Measurements from ENCODE around the gene HEMK1.

Gene HEMK1

GRCh38 chr3:50545781-50546180 lies 23.5 kb upstream of the HEMK1 start:
- DNase-seq (ENCODE audit: low read depth in 2 of 2) = no peak

- DNase-seq (ENCODE audit: low read depth in 2 of 2) = no peak
Observed at GRCh38 chr3:50549226-50549625, 20.1 kb upstream of the HEMK1 start.

- DNase-seq (ENCODE audit: low read depth in 2 of 2) = peak in 1 of 2 donors; percentile 28
Observed at GRCh38 chr3:50550079-50550736, 19.1 kb upstream of the HEMK1 start.

DNA sequence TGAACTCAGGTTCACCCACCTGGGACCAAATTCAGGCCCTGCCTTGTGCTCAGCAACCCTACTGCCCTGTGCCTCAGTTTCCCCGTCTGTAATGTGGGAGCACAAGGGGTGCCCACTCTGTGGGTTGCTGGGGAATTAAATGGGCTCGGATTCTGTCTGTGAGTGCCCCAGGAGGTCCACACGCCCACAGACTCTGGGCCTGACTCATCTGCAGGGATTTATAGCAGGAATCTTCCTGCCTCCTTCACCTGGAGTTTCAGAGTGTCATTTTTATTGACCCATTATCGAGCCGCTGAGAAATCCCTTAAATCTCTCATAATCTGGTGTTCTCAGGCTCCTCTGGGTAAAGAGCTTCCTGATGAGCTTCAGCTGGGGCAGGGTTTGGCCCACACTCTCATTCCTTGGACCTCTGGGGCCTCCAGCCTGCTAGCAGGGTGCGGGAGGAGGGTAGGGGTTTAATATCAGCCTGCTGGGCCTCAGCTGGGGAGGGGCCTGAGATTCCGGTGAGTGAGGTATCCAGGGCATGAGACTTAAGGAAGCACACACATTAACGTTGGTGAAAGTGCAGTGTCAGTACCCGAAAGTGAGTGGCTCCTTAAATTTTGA lies 18.2 kb upstream of the HEMK1 start:
- DNase-seq (ENCODE audit: low read depth in 2 of 2) = no peak

GRCh38 chr3:50551681-50552435 lies 17.5 kb upstream of the HEMK1 start:
- no peak for DNase-seq (ENCODE audit: low read depth in 2 of 2)

DNA sequence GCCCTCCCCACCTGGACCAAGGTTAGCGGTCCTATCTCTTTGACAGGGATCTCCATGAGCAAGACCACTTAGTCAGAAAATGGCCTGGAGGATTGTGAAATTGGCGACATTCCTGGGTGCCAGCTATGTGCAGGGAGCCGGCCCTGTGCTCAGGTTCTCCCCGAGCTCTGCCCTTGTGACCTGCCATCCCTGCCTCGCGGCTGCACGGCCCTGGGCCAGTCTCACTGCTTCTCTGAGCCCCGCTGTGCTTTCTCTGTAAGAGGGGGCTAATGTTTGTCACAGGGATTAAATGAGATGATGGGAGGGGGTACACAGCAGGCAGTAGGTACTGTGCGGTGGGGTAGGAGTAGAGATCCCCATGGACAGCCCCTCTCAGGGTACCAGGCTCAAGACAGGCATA lies 16.7 kb upstream of the HEMK1 start:
- no peak for DNase-seq (ENCODE audit: low read depth in 2 of 2)

DNA sequence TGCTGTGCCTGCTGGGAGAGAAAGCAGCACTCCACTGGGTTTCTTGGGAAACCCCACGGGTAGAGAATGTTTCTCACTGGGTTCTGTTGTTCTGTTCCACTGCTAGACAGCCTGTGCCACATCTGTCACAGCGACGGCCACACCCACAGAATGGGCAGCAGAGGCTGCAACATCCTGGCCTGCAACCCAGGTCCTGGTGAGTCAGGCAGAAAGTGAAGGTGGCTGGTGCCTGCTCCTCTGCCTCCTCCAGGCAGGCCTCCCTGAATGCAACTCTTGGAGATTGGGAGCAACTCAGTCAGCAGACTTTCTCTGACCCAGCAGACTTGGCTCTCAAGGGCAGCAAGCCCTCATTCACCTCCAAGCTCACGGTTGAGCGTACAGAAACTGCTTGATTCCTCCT lies 14.8 kb upstream of the HEMK1 start:
- DNase-seq (ENCODE audit: low read depth in 2 of 2) = no peak

GRCh38 chr3:50557106-50557505 lies 12.2 kb upstream of the HEMK1 start:
- no peak for DNase-seq (ENCODE audit: low read depth in 2 of 2)

- DNase-seq (ENCODE audit: low read depth in 2 of 2) = no peak
Observed at GRCh38 chr3:50557915-50558314, 11.4 kb upstream of the HEMK1 start.

DNA sequence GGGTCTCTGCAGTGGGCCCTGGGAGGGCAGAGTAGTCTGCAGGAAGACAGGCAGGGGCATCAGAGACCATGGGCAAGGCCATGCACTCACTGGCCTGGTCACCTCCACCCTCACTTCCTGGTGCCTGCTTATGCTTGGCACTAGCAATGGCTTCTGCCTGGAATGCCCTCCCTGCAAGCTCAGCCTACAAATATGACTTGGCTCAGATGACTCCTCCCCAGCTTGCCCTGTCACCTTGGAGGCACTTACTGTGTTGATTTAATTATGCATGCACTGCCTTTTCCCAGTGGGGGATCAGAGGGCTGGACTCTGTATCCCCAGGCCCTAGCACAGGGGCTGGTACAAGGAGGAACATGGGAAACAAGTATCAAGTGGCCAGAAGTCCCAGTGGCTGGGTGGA lies 9.6 kb upstream of the HEMK1 start:
- DNase-seq (ENCODE audit: low read depth in 2 of 2) = no peak

- DNase-seq (ENCODE audit: low read depth in 2 of 2) = no peak
Observed at GRCh38 chr3:50562861-50563260, 6.5 kb upstream of the HEMK1 start.

- no peak for DNase-seq (ENCODE audit: low read depth in 2 of 2)
Observed at GRCh38 chr3:50563867-50564266, 5.5 kb upstream of the HEMK1 start.

GRCh38 chr3:50564321-50564720 lies 5.0 kb upstream of the HEMK1 start:
- no peak for DNase-seq (ENCODE audit: low read depth in 2 of 2)

- DNase-seq (ENCODE audit: low read depth in 2 of 2) = no peak
Observed at GRCh38 chr3:50567011-50567385, 2.3 kb upstream of the HEMK1 start.

DNA sequence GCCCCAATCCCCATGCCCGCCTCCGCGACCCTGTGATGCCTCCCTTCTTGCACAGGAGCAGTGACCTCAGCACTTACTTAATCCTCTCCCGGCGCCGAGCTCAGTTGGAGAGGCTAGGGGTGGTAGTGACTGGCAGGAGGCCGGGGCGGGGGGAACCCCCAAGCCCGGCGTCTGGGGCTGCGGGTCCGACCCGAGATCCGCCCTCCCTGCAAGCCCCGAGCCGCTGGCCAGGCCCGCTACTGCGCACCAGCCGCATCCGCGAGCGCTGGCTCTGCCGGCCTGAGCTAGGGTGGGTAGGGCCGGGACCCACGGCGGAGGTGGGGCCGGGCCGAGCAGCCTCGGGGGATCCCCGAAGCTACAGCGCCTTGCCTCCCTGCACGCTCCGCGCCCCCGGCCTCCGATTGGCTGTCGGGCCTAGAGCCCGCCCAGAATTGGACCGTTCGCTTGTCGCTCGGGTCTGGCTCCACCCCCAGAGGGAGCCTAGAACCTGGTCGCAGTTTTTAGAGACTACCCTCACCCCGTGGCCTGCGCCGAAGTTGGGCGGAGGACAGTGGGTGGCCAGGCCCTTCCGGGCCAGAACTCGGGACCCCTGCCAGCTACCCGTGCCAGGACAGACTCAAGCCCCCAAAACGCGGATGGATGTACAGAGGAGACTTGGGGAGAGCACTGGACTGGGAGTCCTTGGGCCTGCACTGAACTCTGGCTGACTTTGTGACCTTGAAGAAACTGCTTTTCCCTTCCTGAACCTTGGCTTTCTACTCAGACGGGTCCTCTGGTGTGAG lies 1.7 kb upstream of the HEMK1 start, which contains the start of gene C3orf18:
C3orf18 (minus strand) TSS at position 362 of the 782 bp plus-strand sequence. CDS start 2,048 bp downstream, outside the sequence.
- DNase-seq (ENCODE audit: low read depth in 2 of 2) = peak; percentile 88 to 89

DNA sequence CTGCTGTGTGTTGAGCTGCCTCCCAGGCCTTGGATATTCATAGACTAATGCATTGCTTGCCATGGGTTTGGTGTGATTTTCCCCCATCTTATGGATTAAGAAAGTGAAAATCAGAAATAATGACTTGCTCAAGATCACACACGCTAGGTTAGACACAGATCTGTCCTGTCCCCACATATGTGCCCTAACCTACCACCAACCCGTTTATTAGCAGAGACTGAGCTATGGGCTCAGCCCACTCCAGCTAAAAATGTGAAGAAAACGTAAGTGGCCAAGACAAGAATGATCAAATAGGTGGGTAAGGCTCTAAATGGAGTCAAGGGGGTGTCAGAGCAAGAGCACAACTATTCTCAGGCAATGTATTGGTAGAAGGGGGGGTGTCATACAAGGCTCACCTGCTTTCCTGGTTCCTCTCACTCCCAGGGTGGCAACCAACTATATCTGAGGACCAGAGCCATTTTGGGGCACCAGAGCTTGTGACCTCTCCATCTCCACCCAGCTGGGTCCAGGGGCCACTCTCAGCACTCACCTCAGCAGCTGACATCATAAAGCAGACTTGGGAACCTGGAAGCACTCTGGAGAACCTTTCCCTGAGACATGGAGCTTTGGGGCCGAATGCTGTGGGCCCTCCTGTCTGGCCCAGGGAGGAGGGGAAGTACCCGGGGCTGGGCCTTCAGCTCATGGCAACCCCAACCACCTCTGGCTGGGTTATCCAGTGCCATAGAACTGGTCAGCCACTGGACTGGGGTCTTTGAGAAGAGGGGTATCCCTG lies 1.4 kb downstream of the HEMK1 start:
- no peak for DNase-seq (ENCODE audit: low read depth in 2 of 2)

- no peak for DNase-seq (ENCODE audit: low read depth in 2 of 2)
Observed at GRCh38 chr3:50571486-50571885, 2.2 kb downstream of the HEMK1 start.

GRCh38 chr3:50572158-50572557 lies 2.8 kb downstream of the HEMK1 start:
- DNase-seq (ENCODE audit: low read depth in 2 of 2) = peak; percentile 64 to 71

DNA sequence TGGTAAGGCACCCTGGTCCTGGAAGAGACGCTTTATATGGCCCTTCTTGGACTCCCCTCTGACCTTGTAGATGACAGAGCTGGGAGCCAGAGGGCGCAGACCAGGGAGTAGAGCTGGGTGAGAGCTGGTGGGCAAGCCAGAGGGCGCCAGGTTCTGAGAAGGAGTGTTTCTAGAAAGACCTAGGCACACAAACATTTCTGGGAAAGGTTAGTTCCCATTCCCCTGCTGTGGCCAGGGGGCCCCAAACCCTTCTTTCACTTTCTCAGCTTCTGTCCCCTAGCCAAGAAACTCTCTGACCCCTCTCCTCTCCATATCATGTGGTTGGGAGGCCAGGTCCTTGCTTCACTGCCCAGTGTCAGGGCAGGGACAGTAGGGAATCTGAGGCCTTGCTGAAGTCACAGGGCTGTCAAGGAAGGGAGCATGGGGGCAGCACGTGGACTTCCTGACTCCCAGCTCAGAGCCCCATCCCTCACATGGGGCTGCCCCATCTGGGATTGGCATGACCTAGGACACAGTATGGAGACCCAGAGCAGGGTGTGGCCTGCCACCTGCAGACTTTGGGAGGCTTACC lies 3.6 kb downstream of the HEMK1 start:
- DNase-seq (ENCODE audit: low read depth in 2 of 2) = no peak

- DNase-seq (ENCODE audit: low read depth in 2 of 2) = peak; percentile 24 to 74
Observed at GRCh38 chr3:50573566-50574443, 4.5 kb downstream of the HEMK1 start.
